Colonic mucosa (tissue), 4 donors: ENCODE results near the gene GYS1. TPM values are rescaled to one million over a fixed set of nuclear protein-coding genes. Genes with fewer than 3 reads are reported as not detected.
A peak's percentile ranks its signal among the peaks of the same experiment; 100 is the strongest.

ENCODE experiments used
- DNase-seq: peaks from one replicate; pipeline ENCODE4 v3.0.0-alpha.2; 2020
- H3K27ac ChIP-seq: fragments of 200-600 bp; one replicate; pipeline ENCODE4 v1.8.0; 2021
- H3K27me3 ChIP-seq: fragments of 200-600 bp; one replicate; pipeline ENCODE4 v1.8.0; 2021
- H3K36me3 ChIP-seq: fragments of 200-600 bp; one replicate; pipeline ENCODE4 v1.8.0; 2021
- H3K4me1 ChIP-seq: fragments of 200-600 bp; one replicate; pipeline ENCODE4 v1.8.0; 2021; ENCODE audit warnings: mild to moderate bottlenecking
- H3K4me3 ChIP-seq: fragments of 200-600 bp; one replicate; pipeline ENCODE4 v1.8.0; 2021
- H3K9ac ChIP-seq, 2 donors: one replicate each; pipeline ENCODE4 v1.7.0; 2013; ENCODE audit warnings: control low read depth in 2 of 2, low read depth in 2 of 2, low read length in 2 of 2
- H3K9me3 ChIP-seq: fragments of 200-600 bp; one replicate; pipeline ENCODE4 v1.8.0; 2021
- CTCF ChIP-seq: fragments of 200-600 bp; IDR thresholded peaks from one replicate; pipeline ENCODE4 v1.8.0; 2022; ENCODE audit warnings: antibody characterized with exemption, mild to moderate bottlenecking
- intact Hi-C: fragments of 100-400 bp; cut with DNase I; formaldehyde crosslinking; loops from one replicate; pipeline ENCODE4 v1.14.1; 2022
- total RNA-seq, 2 donors: library from RNA; stranded (reverse); fragmentation: NEBNext Ultra II Directional in 1 of 2; extraction: Animal tissue kit (Norgen Biotek cat#: 25700) in 1 of 2; gene quantifications; one replicate each; pipeline ENCODE4 v1.2.1, GENCODE V29; 2021
- donor health status: healthy.
- donor health status: DM: no; HTN: no; CAD: no.
- donor health status: DM: no; HTN: no; CAD: no.

GYS1 gene
- total RNA-seq, 2 donors from 2014 or later = 48.8 to 54.7 TPM

DNA sequence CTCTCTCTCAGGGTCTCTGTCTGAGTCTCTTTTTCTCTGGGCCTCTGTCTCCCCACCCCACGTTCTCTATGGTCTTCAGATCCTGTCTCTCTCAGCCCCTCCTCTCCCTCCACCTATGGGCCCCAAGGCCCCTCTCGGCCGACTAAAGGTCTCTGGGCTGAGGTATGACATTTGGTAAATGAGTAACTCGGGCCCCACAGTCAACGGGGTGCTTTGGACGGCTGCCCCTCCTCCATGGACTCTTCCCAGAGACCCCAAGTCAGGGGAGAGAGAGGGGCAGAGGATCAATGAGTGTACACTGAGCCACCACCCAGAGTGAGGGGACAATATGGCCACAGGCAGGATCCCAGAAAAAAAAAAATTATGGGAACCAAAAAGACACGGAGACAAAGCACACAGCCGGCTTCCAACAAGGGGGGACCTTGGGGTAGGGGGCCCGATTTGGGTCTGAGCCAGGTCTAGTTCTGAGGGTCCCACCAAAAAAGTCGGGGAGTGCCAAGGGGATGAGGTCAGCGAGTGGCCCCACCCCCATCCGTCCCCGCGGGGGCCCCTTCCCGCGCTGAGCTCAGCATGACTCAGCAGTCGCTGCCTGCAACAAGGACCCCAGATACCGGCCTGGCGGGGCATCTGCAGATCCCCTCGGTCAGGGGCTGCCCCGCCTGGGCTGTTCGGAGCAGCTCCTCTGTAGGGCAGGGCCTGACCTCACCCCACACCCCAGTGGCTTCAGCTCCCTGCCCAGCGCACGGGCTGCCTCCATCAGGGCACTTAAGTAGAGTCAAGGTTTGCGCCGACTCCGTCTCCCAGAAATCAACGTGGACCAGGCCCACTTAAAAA, 29.5 kb downstream of the GYS1 start:
- intact Hi-C loops = loop anchor here (10.0 kb wide), 1 partner anchor 89 kb away; the partner anchor contains the start of gene PPP1R15A
- Histone ChIP-seq H3K9me3 (no peaks in the 10 kb centered on the region), H3K27me3 (no peaks in the 10 kb centered on the region), H3K4me3 (peak overlapping the region; percentile 89), H3K4me1 (no peaks in the 10 kb centered on the region), H3K36me3 (no peaks in the 10 kb centered on the region), H3K9ac (peak overlapping the region; percentile 63 to 93), H3K27ac (peak overlapping the region; percentile 76)
- no peak for TF ChIP-seq CTCF
- peak; percentile 85 for DNase-seq

DNA sequence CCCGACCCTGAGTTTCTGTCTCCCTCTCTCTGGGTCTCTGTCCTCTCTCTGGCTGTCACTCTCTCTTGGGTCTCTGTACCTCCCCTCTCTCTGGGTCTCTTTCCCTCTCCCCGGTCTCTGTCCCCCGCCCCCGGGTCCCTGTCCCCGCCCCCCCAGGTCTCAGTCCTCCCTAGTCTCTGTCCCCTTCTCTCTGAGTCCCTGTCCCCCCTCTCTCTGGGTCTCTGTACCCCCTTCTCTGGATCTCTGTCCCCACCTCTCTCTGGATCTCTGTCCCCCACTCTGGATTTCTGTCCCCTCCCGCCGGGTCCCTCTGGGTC, 30.3 kb downstream of the GYS1 start:
- H3K27me3 ChIP-seq = no peaks in the 10 kb centered on the region
- H3K27ac ChIP-seq = peak overlapping the region; percentile 76
- H3K4me3 ChIP-seq = no peak overlapping the region
- no peaks in the 10 kb centered on the region for H3K9me3 ChIP-seq
- peak overlapping the region; percentile 70 to 93 for H3K9ac ChIP-seq
- intact Hi-C loops = loop anchor here (10.0 kb wide), 1 partner anchor 88 kb away; the partner anchor contains the start of gene PPP1R15A
- H3K4me1 ChIP-seq = no peaks in the 10 kb centered on the region
- DNase-seq = no peak
- TF ChIP-seq CTCF = no peak
- no peaks in the 10 kb centered on the region for H3K36me3 ChIP-seq

DNA sequence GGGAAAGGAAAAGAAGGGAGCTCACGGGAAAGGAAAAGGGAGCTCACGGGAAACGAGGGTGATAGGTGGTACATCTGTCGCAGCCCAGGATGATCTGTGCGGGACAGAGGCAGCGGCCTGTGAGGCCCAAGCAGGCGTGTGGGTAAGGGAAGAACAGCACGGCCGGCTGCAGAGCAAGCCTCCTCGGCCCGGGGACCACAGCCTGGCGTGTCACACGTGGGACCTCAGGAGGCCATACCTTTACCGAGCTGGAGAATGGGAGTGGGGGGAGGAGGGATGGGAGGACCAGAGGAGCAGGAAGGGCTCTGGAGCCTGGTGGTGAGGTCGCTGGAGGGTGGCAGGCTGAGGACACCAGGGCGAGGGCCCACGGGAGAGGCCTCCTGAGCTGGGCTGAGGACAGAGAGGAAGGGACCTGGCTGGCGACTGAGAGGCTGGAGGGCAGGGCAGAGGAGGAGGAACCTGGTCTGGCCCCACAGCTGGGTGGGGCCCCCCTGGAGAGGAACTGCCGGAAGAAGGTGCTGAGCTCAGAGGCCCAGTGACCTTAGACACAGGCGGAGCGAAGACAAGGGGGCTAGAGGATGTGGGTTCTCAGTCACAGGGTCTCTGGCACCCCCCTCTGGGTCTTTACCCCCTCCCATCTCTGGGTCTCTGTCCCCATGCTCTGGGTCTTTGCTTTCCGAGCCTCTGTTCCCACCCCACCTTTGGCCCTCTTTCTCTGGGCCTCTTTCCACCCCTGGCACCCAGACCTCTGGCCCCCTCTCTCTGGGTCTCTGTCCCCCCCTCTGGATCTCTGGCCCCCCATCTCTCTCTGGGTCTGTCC, 30.9 kb downstream of the GYS1 start:
- Histone ChIP-seq H3K9ac (peak overlapping the region; percentile 70 to 93), H3K4me3 (no peak overlapping the region), H3K27me3 (no peaks in the 10 kb centered on the region), H3K4me1 (no peaks in the 10 kb centered on the region), H3K9me3 (no peaks in the 10 kb centered on the region), H3K36me3 (no peaks in the 10 kb centered on the region), H3K27ac (peak overlapping the region; percentile 76)
- TF ChIP-seq CTCF = no peak
- DNase-seq = peak; percentile 91
- intact Hi-C loops = loop anchor here (10.0 kb wide), 1 partner anchor 87 kb away; the partner anchor contains the start of gene PPP1R15A

DNA sequence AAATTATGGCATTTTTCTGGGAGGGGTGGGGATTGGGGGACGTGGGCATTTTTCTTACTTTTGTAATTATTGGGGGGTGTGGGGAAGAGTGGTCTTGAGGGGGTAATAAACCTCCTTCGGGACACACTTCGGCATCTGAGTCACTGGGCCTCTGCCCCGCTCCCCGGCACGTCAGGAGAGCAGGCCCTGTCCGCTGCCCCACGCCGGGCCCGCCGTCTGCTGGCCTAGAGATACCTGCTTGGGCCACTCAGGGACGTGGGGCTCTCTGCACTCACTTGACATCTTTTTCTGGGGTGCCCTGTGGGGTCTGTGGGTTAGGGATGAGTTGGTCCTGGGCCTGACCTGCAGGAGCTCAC, 31.5 kb downstream of the GYS1 start:
- DNase-seq = no peak
- Histone ChIP-seq H3K36me3 (no peaks in the 10 kb centered on the region), H3K9me3 (no peaks in the 10 kb centered on the region), H3K27me3 (no peaks in the 10 kb centered on the region), H3K4me3 (no peak overlapping the region), H3K27ac (peak overlapping the region; percentile 76), H3K4me1 (no peaks in the 10 kb centered on the region), H3K9ac (peak overlapping the region; percentile 70 to 93)
- intact Hi-C loops = loop anchor here (10.0 kb wide), 1 partner anchor 87 kb away; the partner anchor contains the start of gene PPP1R15A
- no peak for TF ChIP-seq CTCF

DNA sequence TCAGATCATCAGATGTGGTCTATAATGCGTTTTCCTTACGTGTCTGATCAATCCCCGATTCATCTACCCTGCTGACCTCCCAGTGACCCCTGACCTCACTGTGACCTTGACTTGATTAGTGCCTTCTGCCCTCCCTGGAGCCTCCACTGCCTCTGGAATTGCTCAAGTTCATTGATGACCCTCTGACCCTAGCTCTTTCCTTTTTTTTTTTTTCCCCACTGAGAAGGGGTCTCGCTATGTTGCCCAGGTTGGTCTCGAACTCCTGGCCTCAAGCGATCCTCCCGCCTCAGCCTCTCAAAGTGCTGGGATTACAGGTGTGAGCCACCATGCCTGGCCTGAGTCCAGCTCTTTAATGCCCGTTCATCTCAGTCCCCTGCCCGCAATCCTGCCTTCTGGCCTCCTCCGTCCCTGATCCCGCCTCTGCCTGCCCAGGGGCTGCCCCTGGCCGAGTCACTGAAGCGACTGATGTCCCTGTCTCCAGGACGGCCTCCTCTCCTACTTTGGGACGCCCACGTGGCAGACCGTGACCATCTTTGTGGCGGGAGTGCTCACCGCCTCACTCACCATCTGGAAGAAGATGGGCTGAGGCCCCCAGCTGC, 32.0 kb downstream of the GYS1 start:
- Histone ChIP-seq H3K27me3 (no peaks in the 10 kb centered on the region), H3K4me3 (no peak overlapping the region), H3K27ac (peak overlapping the region; percentile 76), H3K4me1 (no peaks in the 10 kb centered on the region), H3K9ac (peak overlapping the region; percentile 29 to 93), H3K36me3 (no peaks in the 10 kb centered on the region), H3K9me3 (no peaks in the 10 kb centered on the region)
- TF ChIP-seq CTCF = no peak
- intact Hi-C loops = loop anchor here (10.0 kb wide), 1 partner anchor 86 kb away; the partner anchor contains the start of gene PPP1R15A
- DNase-seq = no peak
